ELR (cell line): Measurements from ENCODE around the gene TUSC1.
"Not testable (repeated sequence)": the region's sequence is repeated elsewhere in the genome, so short reads cannot be mapped to it uniquely, and the experiment has no call there.

Experiments
- DNase-seq: peaks from one replicate; pipeline ENCODE4 v3.0.0-alpha.2; 2015; ENCODE audit warnings: low read depth

TUSC1 gene

DNA sequence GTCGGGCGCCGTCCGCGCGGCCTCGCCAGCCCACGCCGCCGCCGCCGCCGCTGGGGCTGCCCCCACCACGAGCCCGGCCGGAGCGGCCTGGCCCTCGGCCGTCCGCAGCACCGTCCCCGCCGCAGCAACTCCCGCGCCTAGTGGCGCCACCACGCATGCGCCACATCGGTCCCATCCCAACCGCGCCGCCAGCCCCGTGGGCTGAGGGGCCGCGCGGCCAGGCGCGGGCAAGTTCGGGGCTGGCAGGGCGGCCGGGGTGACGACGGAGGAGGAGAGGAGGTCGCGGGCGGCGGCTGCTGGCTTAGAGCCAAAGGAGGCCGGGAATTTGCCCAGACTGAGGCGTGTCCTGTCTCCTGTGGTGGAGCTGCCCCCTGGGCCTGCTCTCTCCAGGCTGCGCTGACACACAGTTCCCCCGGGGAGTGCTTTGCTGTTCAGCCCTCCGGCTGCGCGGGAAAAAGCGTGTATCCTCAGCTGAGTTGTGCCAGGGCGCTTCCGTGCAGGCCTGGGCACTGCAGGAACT is at the start of gene TUSC1:
Gene TUSC1, minus strand, starts transcription at position 298 of the 520 bp plus-strand sequence. Its CDS starts 132 bp downstream, at position 166.
- DNase-seq, result peak; percentile 37

DNA sequence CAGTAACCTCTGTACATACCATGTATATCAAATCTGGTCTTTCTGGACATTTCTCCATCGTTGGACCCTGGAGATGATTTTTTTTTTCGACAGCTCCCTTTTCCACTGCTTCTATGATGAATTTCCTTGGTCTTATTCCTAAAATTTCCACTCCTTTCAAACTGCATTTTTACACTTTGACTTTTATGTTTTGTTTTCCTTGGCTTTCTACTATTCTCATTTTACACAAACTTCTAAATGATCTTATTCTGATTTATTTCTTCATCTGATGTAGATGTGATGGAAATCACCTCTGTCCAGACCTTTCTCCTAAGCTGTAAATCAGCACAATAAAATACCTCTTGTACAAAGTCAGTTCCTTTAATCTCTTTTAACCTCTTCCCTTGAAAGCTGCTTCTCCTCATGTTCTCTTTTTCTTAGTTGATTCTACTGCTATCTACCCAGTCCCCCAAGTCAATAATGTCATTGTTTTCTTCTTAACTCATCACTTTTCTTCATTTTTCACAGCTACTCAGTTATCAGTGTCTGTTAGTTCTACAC is 48.7 kb upstream of the TUSC1 start:
- DNase-seq, result no peak

DNA sequence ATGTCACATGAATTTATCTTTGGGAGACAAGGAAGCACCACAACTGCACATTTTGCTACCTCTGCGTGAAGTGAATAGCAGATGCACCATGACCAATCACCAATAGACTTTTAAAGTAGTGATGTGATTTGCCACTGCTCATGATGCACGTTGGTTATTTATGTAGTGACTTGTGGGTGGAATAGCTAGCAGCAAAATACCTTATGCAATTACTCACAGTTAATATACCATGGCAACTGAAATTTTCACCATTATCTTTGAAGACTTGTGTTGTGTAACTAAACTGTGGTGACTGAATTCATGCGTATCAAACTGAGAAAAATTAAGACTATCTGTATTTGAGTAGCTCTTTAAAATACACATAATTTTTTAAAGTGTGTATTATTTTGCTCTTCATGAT is 46.2 kb upstream of the TUSC1 start:
- peak; percentile 1 for DNase-seq

DNA sequence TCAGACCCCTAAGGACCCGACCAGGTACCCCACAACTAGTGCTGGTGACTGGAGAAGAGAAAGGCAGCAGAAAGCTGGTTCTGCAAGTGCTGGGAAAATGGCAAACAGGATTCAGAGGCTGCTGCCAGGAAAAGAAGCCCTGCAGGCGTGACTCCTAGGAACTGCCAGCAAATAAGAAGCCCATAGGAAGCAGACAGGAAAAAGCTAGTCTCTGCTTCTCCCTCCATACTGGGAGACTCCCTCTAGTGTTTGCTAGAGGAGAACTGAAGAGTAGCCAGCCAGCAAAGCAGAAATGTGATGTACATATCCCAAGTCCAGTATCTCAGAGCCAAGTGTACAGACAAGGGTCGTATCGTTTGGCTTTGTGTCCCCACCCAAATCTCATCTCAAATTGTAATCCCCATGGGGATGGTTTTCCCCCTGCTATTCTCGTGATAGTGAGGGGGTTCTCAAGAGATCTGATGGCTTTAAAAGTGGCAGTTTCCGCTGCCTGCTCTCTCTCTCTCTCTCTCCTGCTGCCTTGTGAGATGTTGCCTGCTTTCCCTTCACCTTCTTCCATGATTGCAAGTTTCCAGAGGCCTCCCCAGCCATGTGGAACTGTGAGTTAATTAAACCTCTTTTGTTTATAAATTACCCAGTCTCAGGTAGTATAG is 38.1 kb upstream of the TUSC1 start:
- DNase-seq, result peak; percentile 12

DNA sequence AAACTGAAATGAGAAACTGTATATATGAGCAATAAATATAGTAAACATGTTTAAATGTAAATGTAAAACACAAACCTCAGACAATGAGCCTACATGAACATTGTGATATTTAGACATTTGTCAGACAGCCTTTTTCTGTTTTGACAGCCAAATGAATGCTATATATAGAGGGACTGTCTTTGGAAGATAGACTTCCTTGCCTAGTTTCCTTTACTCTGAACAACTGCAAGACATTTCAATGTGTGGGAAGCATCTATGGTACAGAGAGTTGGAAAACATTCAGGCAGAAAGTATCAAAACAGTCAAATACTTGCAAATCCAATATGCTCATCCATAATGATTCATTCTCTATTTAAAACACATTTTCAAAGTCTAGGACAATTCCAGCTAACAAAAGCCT is 31.7 kb upstream of the TUSC1 start:
- no peak for DNase-seq

DNA sequence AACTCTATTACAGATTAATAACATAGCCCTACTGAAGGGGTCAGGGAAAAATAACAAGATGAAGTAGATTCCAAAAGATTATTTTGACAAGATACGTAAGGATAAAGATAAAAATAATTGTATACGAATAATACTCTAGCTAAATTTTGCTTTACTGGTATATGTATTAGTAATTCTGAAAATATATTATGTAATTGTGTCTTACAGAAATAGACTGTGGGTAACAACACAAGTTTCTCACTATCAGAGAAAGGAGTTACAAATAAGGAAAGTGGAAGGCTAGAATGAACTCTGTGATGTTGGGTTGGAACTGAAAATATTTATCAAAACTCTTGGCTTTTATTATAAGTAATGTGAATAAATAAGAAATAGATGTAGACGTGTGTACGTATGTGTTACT is 26.6 kb upstream of the TUSC1 start:
- DNase-seq, result no peak

DNA sequence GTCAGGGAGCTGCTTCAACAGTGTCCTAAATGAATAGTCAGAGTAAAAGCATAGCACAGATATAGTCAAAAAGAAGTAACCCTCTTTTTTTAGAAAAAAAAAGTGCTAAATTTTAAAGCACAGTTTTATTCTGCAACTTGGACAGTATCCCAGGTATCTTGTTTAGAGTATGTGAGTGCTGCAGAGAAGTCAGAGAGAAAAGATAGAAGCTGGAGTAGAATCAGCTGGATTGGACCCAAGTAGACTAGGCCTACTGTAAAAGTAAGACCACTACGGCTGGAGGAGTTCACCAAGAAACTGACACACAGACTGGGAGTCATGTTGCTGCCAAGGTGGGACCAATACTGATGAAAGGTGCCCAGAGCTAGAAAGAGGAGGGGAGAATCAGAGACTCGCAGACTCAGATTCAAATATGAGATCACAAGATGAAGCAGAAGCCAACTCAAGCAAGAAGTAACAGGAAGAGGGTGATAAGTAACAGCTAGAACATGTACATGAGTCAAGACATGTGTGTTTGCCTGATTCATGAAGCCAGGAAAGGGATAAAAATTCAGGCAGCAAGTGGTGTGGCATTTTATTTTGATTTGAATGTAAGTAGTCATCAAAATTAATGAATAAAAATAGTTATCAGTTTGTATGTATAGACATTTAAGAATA is 25.6 kb upstream of the TUSC1 start:
- DNase-seq, result no peak

DNA sequence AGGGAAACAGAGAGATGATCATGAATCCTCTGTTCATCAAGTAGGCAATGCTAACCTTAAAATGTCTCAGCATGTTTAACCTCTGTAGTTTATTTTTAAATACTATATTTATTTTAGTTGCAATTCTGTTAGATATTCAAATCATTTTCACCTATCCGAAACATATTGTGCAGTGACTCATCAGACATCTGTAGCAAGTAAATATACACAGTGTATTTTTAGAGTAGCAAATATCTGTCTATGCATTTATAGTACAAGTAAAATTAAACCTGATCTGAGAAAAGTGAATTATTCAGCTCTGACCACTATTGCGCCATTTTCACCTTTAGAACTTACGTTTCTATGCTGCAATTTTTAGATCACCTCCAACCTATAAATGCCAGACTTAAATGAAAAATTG is 24.3 kb upstream of the TUSC1 start:
- no peak for DNase-seq

DNA sequence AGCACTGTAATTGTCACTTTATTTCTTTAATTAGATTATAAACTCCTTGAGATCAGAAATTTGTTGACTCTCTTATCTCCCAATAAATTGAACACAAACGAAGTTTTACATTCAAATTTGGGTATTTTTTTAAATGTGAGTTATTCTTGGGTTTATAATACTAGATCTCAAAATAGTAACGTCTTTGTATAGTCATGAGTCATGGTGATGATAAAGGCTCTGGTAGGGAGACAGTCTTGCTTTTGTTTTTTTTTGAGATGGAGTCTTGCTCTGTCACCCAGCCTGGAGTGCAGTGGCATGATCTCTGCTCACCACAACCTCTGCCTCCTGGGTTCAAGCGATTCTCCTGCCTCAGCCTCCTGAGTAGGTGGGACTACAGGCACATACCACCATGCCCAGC is 22.7 kb upstream of the TUSC1 start:
- not testable (repeated sequence) for DNase-seq

DNA sequence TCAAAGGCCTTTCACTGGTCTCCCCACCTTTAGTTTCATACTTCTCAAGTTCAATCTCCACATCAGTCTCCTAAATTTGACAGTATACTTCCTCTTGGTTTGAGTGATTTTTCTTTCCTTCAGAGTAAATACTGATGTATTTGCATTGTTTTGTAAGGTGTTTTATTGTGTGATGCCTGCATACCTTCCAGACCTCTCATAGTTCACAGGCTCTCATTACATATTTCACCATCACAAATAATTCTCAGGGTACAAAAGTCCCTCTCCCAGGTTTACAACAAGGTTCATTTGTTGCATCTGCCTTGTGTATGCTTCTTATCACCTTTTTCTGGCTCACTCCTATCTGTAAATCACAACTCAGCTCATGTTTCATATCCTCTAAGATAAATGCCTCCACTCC is 22.2 kb upstream of the TUSC1 start:
- no peak for DNase-seq

DNA sequence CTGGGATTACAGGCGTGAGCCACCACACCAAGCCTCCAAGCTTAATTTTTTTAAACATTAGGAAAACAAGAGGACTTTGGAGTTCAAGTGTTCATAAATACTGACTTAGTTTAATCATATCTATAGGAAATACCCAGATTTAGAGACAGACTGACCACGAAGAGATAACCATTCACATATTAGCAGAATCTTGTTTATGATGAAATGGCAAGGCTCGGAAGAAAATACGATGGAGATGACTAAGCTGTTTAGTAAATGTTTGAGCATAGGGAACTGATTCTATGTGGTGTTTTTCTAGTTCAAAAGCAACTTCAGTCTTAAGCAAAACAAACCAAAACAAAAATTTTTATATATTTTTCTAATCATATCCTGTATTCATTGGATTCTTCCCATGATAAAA is 13.5 kb upstream of the TUSC1 start:
- DNase-seq, result no peak

DNA sequence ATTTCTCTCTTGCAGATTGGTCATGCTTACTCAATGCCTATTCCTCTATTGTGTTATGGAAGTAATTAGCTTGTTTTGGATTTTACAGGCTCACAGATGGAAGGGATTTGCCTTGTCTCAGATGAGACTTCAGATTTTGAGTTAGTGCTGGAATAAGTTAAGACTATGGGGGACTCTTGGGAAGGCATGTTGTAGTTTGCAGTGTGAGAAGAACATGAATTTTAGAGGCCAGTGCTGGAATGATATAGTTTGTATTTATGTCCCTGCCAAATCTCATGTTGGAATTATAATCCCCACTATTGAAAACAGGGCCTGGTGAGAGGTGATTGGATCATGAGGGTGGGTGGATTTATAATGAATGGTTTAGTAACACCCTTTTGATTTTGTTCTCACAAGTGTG is 6.1 kb upstream of the TUSC1 start:
- no peak for DNase-seq

DNA sequence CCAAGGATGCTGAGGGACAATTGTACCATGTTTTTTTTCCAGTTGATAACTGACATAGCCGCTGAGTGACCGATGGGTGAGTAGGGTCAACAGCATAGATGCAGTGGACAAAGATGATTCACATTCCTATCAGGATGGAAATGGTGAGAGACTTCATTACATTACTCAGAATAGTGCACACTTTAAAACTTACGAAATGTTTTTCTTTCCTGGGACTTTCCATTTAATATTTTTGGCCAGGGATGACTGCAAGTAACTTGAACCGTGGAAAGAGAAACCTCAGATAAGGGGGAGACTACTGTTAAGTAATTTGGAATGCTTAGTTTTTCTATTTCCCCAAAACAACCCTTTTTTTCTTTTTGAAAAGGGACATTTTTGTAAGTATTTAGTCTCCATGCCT is 3.0 kb upstream of the TUSC1 start:
- no peak for DNase-seq

DNA sequence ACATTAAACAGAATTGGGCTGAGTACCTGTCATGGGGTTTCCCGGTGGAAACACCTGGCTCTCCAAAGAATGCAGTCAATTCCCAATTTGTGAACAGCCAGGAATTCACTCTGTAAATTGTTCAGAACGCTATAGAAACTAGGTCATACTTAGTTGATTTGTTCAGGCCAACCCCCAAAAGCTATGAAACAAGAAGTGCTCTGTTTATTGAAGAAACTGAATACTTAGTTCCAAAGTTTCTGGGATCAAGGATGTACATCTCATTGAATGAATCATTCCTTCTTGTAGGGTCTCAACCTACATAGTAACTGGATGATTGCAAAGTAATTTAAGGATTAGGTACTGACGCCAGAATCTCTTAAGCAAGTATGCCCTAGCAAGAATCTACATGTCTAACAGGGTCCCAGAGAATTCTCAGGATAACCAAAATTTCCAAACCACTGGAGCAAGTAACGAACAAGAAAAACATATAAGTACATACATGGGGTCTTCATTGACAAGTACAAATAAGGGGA is 659 bp upstream of the TUSC1 start:
- no peak for DNase-seq

DNA sequence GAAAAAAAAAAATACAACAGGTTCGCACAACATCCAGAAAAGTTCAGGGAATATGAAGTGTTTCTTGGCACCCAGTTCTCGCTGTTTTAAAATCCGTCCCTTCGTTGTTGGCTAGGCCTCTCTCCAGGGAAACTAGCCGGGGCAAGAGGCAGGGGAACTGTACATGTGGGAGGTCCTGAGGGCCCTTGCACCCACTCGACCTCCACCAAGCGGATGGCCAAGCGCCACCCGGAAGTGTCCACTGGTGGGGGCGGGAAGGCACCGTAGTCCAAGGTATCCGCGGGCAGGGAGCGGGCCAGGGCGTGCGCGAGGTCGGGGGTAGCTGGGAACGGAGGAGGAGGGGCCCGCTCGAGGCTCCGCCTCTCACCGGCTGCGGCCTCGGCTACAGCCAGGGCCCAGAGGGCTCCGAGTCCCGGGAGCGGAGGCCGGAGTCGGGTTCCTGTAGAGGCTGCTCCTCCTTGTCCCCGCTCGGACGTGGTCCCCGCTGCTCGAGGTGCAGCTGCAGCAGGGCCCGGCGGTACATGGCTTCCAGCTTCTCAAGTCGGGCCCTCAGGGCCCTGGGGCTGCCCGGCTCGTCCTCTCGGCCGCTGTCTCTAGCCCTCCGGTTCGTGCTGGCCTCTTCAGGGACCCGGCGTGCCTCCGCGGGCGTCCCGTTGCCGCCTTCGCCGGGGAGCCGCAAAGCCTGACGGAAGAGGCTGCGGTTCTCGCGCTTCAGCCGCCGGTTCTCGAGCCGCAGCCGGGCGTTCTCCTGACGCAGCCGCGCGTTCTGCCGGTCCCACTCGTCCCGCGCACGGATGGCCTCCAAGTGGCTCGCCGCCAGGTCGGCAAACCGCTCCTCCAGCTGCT is 720 bp downstream of the TUSC1 start:
- DNase-seq, result peak; percentile 14

DNA sequence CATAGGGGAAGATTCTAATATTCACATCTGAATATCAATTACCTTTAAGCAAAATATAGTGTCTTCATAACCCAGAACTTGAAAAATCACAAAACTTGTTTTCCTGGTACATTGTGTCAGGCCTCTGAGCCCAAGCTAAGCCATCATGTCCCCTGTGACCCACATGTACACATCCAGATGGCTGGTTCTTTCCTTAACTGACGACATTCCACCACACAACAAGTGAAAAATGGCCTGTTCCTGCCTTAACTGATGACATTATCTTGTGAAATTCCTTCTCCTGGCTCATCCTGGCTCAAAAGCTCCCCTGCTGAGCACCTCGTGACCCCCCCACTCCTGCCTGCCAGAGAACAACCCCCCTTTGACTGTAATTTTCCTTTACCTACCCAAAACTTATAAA is 2.4 kb downstream of the TUSC1 start:
- DNase-seq, result not testable (repeated sequence)

DNA sequence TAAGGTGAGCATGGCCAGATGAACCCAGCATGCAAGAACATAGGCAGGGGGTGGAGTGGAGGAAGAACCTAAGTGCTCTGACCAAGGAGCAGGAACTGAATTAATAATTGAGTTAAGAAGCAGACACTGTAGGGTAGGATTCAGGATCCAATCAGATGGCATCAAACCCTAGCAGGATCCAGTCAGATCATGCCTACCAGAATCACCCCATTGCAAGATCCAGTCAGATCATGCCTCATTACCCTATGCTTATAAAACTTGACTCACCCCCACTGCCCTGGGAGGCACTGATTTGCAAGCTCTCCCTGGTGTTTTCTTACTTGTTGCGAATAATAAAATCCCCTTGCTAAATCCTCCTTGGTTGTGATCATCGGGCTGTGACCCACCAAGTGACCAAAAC is 19.7 kb downstream of the TUSC1 start:
- DNase-seq, result no peak

DNA sequence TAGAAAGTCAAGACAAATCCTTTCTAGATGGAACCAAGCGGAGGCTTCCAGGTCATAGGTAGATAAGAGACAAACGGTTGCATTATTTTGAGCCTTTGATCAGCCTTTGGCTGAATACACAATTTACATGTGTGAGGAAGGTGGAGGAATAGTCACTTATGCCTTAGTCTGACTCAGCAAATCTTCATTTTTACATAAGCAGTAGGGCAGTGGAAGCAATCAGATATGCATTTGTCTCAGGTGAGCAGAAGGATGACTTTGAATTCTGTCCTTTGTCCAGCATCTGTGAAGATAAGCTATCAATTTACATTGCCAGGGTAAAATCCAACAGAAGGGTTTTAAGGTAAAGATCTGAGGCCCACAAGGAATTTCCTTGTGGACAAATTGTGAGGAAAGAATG is 23.8 kb downstream of the TUSC1 start:
- no peak for DNase-seq

DNA sequence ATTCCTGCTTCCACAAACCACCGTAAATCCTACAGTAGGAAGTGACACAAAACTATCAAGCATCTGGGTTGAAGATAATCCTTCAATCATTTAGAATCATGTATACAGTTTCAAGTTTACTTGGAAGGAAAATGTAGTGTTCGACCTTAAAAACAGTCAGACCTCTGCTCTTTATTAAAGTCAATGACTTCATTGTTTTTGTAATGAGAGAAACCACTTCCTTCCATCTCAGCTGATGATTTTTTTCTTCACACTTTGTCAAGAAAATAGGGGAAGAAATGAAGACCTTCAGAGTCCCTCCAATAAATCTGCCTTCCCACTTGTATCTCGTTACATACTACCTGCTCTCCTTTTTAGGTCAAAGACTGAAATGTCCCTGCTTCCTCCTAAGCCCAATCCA is 30.1 kb downstream of the TUSC1 start:
- no peak for DNase-seq

DNA sequence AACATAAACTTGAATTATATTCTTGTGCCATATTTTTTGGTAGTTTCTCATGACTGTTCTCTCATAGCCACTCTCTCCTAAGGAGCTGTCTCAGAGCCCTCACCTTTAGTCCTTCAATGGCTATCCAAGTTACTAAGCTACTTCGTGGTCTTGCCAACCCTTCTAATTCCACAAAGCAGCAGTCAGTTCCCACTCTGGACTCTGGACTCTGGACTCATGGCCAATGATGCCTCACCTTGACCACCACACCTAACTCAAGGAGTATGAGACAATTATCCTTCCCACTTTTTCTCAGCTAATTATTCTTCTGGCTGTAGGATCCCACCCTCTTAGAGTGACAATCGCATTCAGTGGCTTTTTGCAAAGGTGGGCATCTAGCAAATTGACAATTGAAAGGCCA is 42.2 kb downstream of the TUSC1 start:
- no peak for DNase-seq

DNA sequence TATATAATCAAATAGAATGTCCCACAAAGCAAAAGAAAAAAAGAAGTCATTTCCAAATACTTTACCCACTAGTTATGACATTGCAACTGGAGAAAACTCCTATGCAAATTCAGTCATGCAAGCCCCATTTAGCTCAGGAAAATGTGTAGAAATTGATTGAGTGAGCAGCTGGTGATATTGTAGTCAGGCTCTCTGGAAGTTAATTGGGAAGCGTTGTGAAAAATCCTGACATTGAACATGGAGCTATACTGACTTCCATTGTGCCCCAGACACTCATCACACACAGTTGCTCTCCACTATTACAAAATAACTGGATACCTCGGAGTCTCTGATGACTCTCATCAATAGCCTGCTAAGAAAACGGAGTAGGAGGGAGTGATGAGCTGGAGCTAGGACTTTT is 49.0 kb downstream of the TUSC1 start:
- DNase-seq, result no peak
